Measurements from ENCODE around the gene LRRC45.

Gene LRRC45

GRCh38 chr17:82020572-82021106, 2.5 kb upstream of the LRRC45 start:
- no peak for DNase-seq

- no peak for DNase-seq
Measured at GRCh38 chr17:82021107-82021899, 1.8 kb upstream of the LRRC45 start.

GRCh38 chr17:82021900-82022309, 1.2 kb upstream of the LRRC45 start:
- DNase-seq = no peak

- no peak for DNase-seq
Measured at GRCh38 chr17:82022310-82022980, 660 bp upstream of the LRRC45 start, which contains the start of gene CENPX. Gene CENPX (minus strand): TSS chr17:82022878. CDS start chr17:82022861, 17 bp downstream.

- DNase-seq = no peak
Measured at GRCh38 chr17:82023447-82024241, 539 bp downstream of the LRRC45 start.

GRCh38 chr17:82024859-82025258, 1.8 kb downstream of the LRRC45 start:
- DNase-seq = no peak

GRCh38 chr17:82025401-82026107, 2.4 kb downstream of the LRRC45 start:
- DNase-seq = no peak

GRCh38 chr17:82028246-82028645, 5.1 kb downstream of the LRRC45 start:
- DNase-seq = no peak

- no peak for DNase-seq
Measured at GRCh38 chr17:82028966-82029365, 5.9 kb downstream of the LRRC45 start.

GRCh38 chr17:82029391-82029790, 6.3 kb downstream of the LRRC45 start:
- DNase-seq = no peak

GRCh38 chr17:82029990-82030469, 6.9 kb downstream of the LRRC45 start:
- DNase-seq = no peak

GRCh38 chr17:82030470-82031302, 7.6 kb downstream of the LRRC45 start:
- no peak for DNase-seq

- no peak for DNase-seq
Measured at GRCh38 chr17:82031303-82031884, 8.3 kb downstream of the LRRC45 start, which contains the start of gene RAC3. Gene RAC3 (plus strand): TSS chr17:82031678. CDS start chr17:82031762, 84 bp downstream.

- DNase-seq = no peak
Measured at GRCh38 chr17:82031885-82032627, 9.0 kb downstream of the LRRC45 start.

- no peak for DNase-seq
Measured at GRCh38 chr17:82033359-82034085, 10.4 kb downstream of the LRRC45 start.

GRCh38 chr17:82034371-82035011, 11.4 kb downstream of the LRRC45 start:
- DNase-seq = no peak

- DNase-seq = no peak
Measured at GRCh38 chr17:82035488-82035887, 12.4 kb downstream of the LRRC45 start.

GRCh38 chr17:82035956-82036633, 13.0 kb downstream of the LRRC45 start:
- DNase-seq = no peak

Data from SIG-M5 (cell line).